22Rv1 (cell line): ENCODE measurements around the gene ADCY1.

ENCODE experiments used
- CTCF ChIP-seq: fragments of 450-650 bp; IDR thresholded peaks from 2 replicates; pipeline ENCODE4 v1.5.1; 2017; ENCODE audit warnings: mild to moderate bottlenecking
- ZFX ChIP-seq: fragments of 450-650 bp; IDR thresholded peaks from 2 replicates; pipeline ENCODE4 v1.6.1; 2017; ENCODE audit warnings: antibody characterized with exemption, borderline replicate concordance

- TF ChIP-seq CTCF (no peak), ZFX (no peak)
Observed at GRCh38 chr7:45708046-45708950, 134.1 kb downstream of the ADCY1 start.
